ENCODE data around the gene SNRNP40. TPM values are rescaled to one million over a fixed set of nuclear protein-coding genes. Genes with fewer than 3 reads are reported as not detected.

The SNRNP40 gene
- total RNA-seq: 100 to 1,000 TPM in 1 of 2 donors, 10 to 100 TPM in 1; 94.8 to 103 TPM

GRCh38 chr1:31296486-31297276 is at the start of gene SNRNP40, which contains the start of gene ZCCHC17:
TSS of gene SNRNP40 (minus strand) at chr1:31296788. CDS start at chr1:31296751, 37 bp downstream.
TSS of gene ZCCHC17 (plus strand) at chr1:31297032. CDS start at chr1:31310099, 13,067 bp downstream.
- H3K27ac Mint-ChIP-seq: no peak within 1 kb of the TSS
- ATAC-seq (peak; percentile 98), DNase-seq (ENCODE audit: low spot score in 2 of 2) (peak; percentile 87 to 93)
- no peaks in the 10 kb centered on the region for H3K9me3 Mint-ChIP-seq
- peaks cover 10 to 14% of the 10 kb centered on the region in 2 donors for H3K36me3 Mint-ChIP-seq

GRCh38 chr1:31345635-31346034 is 49.0 kb upstream of the SNRNP40 start:
- Mint-ChIP-seq H3K36me3 (no peaks in the 10 kb centered on the region), H3K9me3 (no peaks in the 10 kb centered on the region), H3K27ac (no peak overlapping the region)
- ATAC-seq (no peak), DNase-seq (ENCODE audit: low spot score in 2 of 2) (no peak)

- no peaks in the 10 kb centered on the region for H3K9me3 Mint-ChIP-seq
- peak in 1 of 2 donors; percentile 44 for ATAC-seq
Measured at GRCh38 chr1:31344503-31344902, 47.9 kb upstream of the SNRNP40 start.

GRCh38 chr1:31336687-31337467 is 40.3 kb upstream of the SNRNP40 start:
- DNase-seq (ENCODE audit: low spot score in 2 of 2) (no peak), ATAC-seq (no peak)
- H3K9me3 Mint-ChIP-seq: no peaks in the 10 kb centered on the region
- H3K27ac Mint-ChIP-seq: no peak overlapping the region
- H3K36me3 Mint-ChIP-seq: peaks cover 0 to 1% of the 10 kb centered on the region in 2 donors

More at GRCh38 chr1:31344503-31344902, 47.9 kb upstream of the SNRNP40 start:
- no peak for DNase-seq (ENCODE audit: low spot score in 2 of 2)
- Mint-ChIP-seq H3K27ac (peak overlapping the region in 1 of 2 donors; percentile 38), H3K36me3 (no peaks in the 10 kb centered on the region)

- DNase-seq (ENCODE audit: low spot score in 2 of 2) (no peak), ATAC-seq (no peak)
- no peaks in the 10 kb centered on the region for H3K9me3 Mint-ChIP-seq
- H3K36me3 Mint-ChIP-seq: peaks cover 0 to 8% of the 10 kb centered on the region in 2 donors
- no peak overlapping the region for H3K27ac Mint-ChIP-seq
Measured at GRCh38 chr1:31335007-31335406, 38.4 kb upstream of the SNRNP40 start.

GRCh38 chr1:31327381-31327780 is 30.8 kb upstream of the SNRNP40 start:
- Mint-ChIP-seq H3K36me3 (peaks cover 0 to 8% of the 10 kb centered on the region in 2 donors), H3K9me3 (no peaks in the 10 kb centered on the region), H3K27ac (no peak overlapping the region)
- DNase-seq (ENCODE audit: low spot score in 2 of 2) (no peak), ATAC-seq (no peak)

- Mint-ChIP-seq H3K36me3 (peaks cover 0 to 3% of the 10 kb centered on the region in 2 donors), H3K9me3 (no peaks in the 10 kb centered on the region), H3K27ac (no peak overlapping the region)
- no peak for DNase-seq (ENCODE audit: low spot score in 2 of 2)
- ATAC-seq: peak; percentile 11 to 20
Measured at GRCh38 chr1:31326461-31326860, 29.9 kb upstream of the SNRNP40 start.

GRCh38 chr1:31324992-31325391 is 28.4 kb upstream of the SNRNP40 start:
- ATAC-seq: no peak
- no peak for DNase-seq (ENCODE audit: low spot score in 2 of 2)
- no peaks in the 10 kb centered on the region for H3K9me3 Mint-ChIP-seq
- no peak overlapping the region for H3K27ac Mint-ChIP-seq
- H3K36me3 Mint-ChIP-seq: no peaks in the 10 kb centered on the region

GRCh38 chr1:31324093-31324492 is 27.5 kb upstream of the SNRNP40 start:
- ATAC-seq: no peak

GRCh38 chr1:31318146-31318545 is 21.6 kb upstream of the SNRNP40 start:
- H3K36me3 Mint-ChIP-seq: no peaks in the 10 kb centered on the region
- DNase-seq (ENCODE audit: low spot score in 2 of 2) (no peak), ATAC-seq (no peak)
- H3K9me3 Mint-ChIP-seq: no peaks in the 10 kb centered on the region
- no peak overlapping the region for H3K27ac Mint-ChIP-seq

More at GRCh38 chr1:31324093-31324492, 27.5 kb upstream of the SNRNP40 start:
- no peak overlapping the region for H3K27ac Mint-ChIP-seq
- no peaks in the 10 kb centered on the region for H3K36me3 Mint-ChIP-seq
- H3K9me3 Mint-ChIP-seq: no peaks in the 10 kb centered on the region
- DNase-seq (ENCODE audit: low spot score in 2 of 2): no peak

- ATAC-seq (no peak), DNase-seq (ENCODE audit: low spot score in 2 of 2) (no peak)
- no peak overlapping the region for H3K27ac Mint-ChIP-seq
- H3K9me3 Mint-ChIP-seq: no peaks in the 10 kb centered on the region
- H3K36me3 Mint-ChIP-seq: peaks cover 0 to 5% of the 10 kb centered on the region in 2 donors
Measured at GRCh38 chr1:31315902-31316301, 19.3 kb upstream of the SNRNP40 start.

GRCh38 chr1:31310198-31310597 is 13.6 kb upstream of the SNRNP40 start:
- Mint-ChIP-seq H3K27ac (no peak overlapping the region), H3K36me3 (peaks cover 6 to 11% of the 10 kb centered on the region in 2 donors), H3K9me3 (no peaks in the 10 kb centered on the region)
- ATAC-seq: no peak
- DNase-seq (ENCODE audit: low spot score in 2 of 2): no peak

- H3K27ac Mint-ChIP-seq: no peak overlapping the region
- ATAC-seq (no peak), DNase-seq (ENCODE audit: low spot score in 2 of 2) (no peak)
- H3K36me3 Mint-ChIP-seq: peaks cover 6 to 11% of the 10 kb centered on the region in 2 donors
- H3K9me3 Mint-ChIP-seq: no peaks in the 10 kb centered on the region
Measured at GRCh38 chr1:31308036-31308435, 11.4 kb upstream of the SNRNP40 start.

GRCh38 chr1:31306278-31306677 is 9.7 kb upstream of the SNRNP40 start:
- Mint-ChIP-seq H3K27ac (no peak overlapping the region), H3K9me3 (no peaks in the 10 kb centered on the region), H3K36me3 (peaks cover 6 to 10% of the 10 kb centered on the region in 2 donors)
- no peak for ATAC-seq
- no peak for DNase-seq (ENCODE audit: low spot score in 2 of 2)

GRCh38 chr1:31302709-31303441 is 6.3 kb upstream of the SNRNP40 start:
- Mint-ChIP-seq H3K36me3 (peaks cover 0 to 6% of the 10 kb centered on the region in 2 donors), H3K9me3 (no peaks in the 10 kb centered on the region), H3K27ac (no peak overlapping the region)
- DNase-seq (ENCODE audit: low spot score in 2 of 2): no peak
- no peak for ATAC-seq

GRCh38 chr1:31300193-31300592 is 3.6 kb upstream of the SNRNP40 start:
- H3K27ac Mint-ChIP-seq: no peak overlapping the region
- H3K36me3 Mint-ChIP-seq: no peaks in the 10 kb centered on the region
- H3K9me3 Mint-ChIP-seq: no peaks in the 10 kb centered on the region
- no peak for ATAC-seq
- no peak for DNase-seq (ENCODE audit: low spot score in 2 of 2)

- DNase-seq (ENCODE audit: low spot score in 2 of 2) (no peak), ATAC-seq (no peak)
- no peaks in the 10 kb centered on the region for H3K36me3 Mint-ChIP-seq
- H3K9me3 Mint-ChIP-seq: no peaks in the 10 kb centered on the region
- H3K27ac Mint-ChIP-seq: no peak overlapping the region
Measured at GRCh38 chr1:31299365-31299764, 2.8 kb upstream of the SNRNP40 start.

All from activated naive CD4-positive, alpha-beta T cell treated with anti-CD3 and anti-CD28 coated beads, Interleukin-2, amount 50 U/mL, for 72 hours (primary cell).